ENCODE data around the gene HVCN1.

The HVCN1 gene

GRCh38 chr12:110680032-110680431, 8.9 kb downstream of the HVCN1 start:
- no peak overlapping the region for H3K9ac ChIP-seq (ENCODE audit: low read length)
- no peaks in the 10 kb centered on the region for H3K9me3 ChIP-seq (ENCODE audit: control insufficient read depth, low read depth, low read length)
- no peaks in the 10 kb centered on the region for H3K27me3 ChIP-seq (ENCODE audit: control insufficient read depth, insufficient read depth, low read length)
- no peak overlapping the region for H3K4me3 ChIP-seq (ENCODE audit: low read length)
- H3K27ac ChIP-seq (ENCODE audit: low read length), result no peak overlapping the region
- H3K4me1 ChIP-seq (ENCODE audit: control insufficient read depth, low read depth, low read length), result no peaks in the 10 kb centered on the region
- H3K36me3 ChIP-seq (ENCODE audit: control insufficient read depth, low read depth, low read length), result no peaks in the 10 kb centered on the region

DNA sequence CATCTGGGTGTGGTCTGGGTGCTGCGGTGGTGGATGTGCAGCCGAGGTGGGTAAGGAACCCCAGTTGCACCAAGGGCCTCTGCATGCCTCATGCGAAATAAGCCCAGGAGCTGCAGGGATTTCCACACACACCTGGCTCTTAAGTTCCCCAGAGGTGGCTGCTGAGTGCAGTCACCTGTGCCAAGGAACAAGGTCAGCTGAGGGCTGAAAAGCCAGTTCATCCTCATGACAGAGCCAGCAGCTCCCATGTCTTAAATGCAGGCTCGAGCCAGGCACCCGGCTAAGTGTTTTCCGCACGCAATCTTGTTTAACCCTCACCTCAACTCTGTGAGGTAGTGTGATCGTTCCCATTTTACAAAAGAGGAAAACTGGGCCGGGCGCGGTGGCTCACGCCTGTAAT, 9.7 kb downstream of the HVCN1 start:
- H3K4me3 ChIP-seq (ENCODE audit: low read length), result no peak overlapping the region
- H3K9ac ChIP-seq (ENCODE audit: low read length), result no peak overlapping the region
- no peaks in the 10 kb centered on the region for H3K9me3 ChIP-seq (ENCODE audit: control insufficient read depth, low read depth, low read length)
- H3K4me1 ChIP-seq (ENCODE audit: control insufficient read depth, low read depth, low read length), result no peaks in the 10 kb centered on the region
- H3K27me3 ChIP-seq (ENCODE audit: control insufficient read depth, insufficient read depth, low read length), result no peaks in the 10 kb centered on the region
- H3K27ac ChIP-seq (ENCODE audit: low read length), result no peak overlapping the region
- no peaks in the 10 kb centered on the region for H3K36me3 ChIP-seq (ENCODE audit: control insufficient read depth, low read depth, low read length)

DNA sequence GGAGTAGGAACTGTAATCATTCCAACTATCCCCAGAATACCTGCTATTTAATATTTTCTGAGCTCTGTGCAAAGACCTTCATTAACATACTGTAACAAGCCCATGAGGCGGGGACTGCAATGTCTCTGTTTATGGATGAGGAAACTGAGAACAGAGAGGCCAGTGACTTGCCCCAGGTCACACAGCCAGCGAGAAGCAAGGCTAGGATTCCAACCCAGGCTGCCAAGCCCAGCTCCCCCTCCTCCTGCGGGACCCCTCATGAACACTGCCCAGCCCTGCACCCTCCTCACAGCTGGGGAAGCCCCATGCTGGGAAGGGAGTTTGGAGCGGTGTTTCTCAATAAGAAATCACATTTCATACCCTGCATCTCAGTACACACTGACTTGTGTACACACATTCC, 10.9 kb downstream of the HVCN1 start:
- Histone ChIP-seq H3K27me3 (ENCODE audit: control insufficient read depth, insufficient read depth, low read length) (no peaks in the 10 kb centered on the region), H3K27ac (ENCODE audit: low read length) (no peak overlapping the region), H3K4me1 (ENCODE audit: control insufficient read depth, low read depth, low read length) (no peaks in the 10 kb centered on the region), H3K36me3 (ENCODE audit: control insufficient read depth, low read depth, low read length) (no peaks in the 10 kb centered on the region), H3K9ac (ENCODE audit: low read length) (no peak overlapping the region), H3K4me3 (ENCODE audit: low read length) (no peak overlapping the region), H3K9me3 (ENCODE audit: control insufficient read depth, low read depth, low read length) (no peaks in the 10 kb centered on the region)

- H3K4me1 ChIP-seq (ENCODE audit: control insufficient read depth, low read depth, low read length), result no peaks in the 10 kb centered on the region
Observed at GRCh38 chr12:110677206-110677911, 11.6 kb downstream of the HVCN1 start.

GRCh38 chr12:110676171-110676570, 12.7 kb downstream of the HVCN1 start:
- Histone ChIP-seq H3K36me3 (ENCODE audit: control insufficient read depth, low read depth, low read length) (no peaks in the 10 kb centered on the region), H3K4me3 (ENCODE audit: low read length) (no peak overlapping the region), H3K27me3 (ENCODE audit: control insufficient read depth, insufficient read depth, low read length) (no peaks in the 10 kb centered on the region), H3K27ac (ENCODE audit: low read length) (no peak overlapping the region), H3K9me3 (ENCODE audit: control insufficient read depth, low read depth, low read length) (no peaks in the 10 kb centered on the region), H3K9ac (ENCODE audit: low read length) (no peak overlapping the region), H3K4me1 (ENCODE audit: control insufficient read depth, low read depth, low read length) (no peaks in the 10 kb centered on the region)

More at GRCh38 chr12:110677206-110677911, 11.6 kb downstream of the HVCN1 start:
- no peaks in the 10 kb centered on the region for H3K27me3 ChIP-seq (ENCODE audit: control insufficient read depth, insufficient read depth, low read length)
- no peak overlapping the region for H3K9ac ChIP-seq (ENCODE audit: low read length)
- no peak overlapping the region for H3K4me3 ChIP-seq (ENCODE audit: low read length)
- no peak overlapping the region for H3K27ac ChIP-seq (ENCODE audit: low read length)
- no peaks in the 10 kb centered on the region for H3K9me3 ChIP-seq (ENCODE audit: control insufficient read depth, low read depth, low read length)
- H3K36me3 ChIP-seq (ENCODE audit: control insufficient read depth, low read depth, low read length), result no peaks in the 10 kb centered on the region

DNA sequence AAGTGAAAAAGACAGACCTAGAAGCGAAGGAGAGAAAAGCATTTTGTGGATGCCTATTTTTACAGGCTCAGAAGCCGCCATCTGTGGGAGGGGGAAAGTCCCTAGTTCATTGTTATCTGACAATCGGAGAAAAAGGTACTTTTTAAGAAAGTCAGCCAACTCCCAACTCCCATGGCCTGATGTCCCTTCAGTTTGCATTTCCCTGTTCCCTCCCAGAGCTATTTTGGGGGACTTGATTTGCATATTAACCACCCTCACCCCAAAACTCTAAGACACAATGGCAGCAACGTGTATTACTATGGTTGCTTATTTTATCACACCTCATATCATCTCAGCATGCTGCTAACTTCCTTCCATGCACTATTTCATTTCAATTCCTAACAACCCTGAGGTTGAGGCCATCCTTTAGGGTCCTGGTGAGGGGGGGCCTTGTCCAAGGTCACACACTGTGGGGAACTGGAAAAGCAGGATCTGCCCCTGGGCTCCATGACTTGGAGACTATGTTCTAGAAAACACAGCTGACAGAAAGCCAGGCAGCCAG, 18.7 kb downstream of the HVCN1 start:
- H3K9ac ChIP-seq (ENCODE audit: low read length), result no peak overlapping the region
- no peak overlapping the region for H3K27ac ChIP-seq (ENCODE audit: low read length)
- no peaks in the 10 kb centered on the region for H3K9me3 ChIP-seq (ENCODE audit: control insufficient read depth, low read depth, low read length)
- H3K36me3 ChIP-seq (ENCODE audit: control insufficient read depth, low read depth, low read length), result no peaks in the 10 kb centered on the region
- H3K4me1 ChIP-seq (ENCODE audit: control insufficient read depth, low read depth, low read length), result peaks cover 8% of the 10 kb centered on the region
- no peak overlapping the region for H3K4me3 ChIP-seq (ENCODE audit: low read length)
- H3K27me3 ChIP-seq (ENCODE audit: control insufficient read depth, insufficient read depth, low read length), result no peaks in the 10 kb centered on the region

DNA sequence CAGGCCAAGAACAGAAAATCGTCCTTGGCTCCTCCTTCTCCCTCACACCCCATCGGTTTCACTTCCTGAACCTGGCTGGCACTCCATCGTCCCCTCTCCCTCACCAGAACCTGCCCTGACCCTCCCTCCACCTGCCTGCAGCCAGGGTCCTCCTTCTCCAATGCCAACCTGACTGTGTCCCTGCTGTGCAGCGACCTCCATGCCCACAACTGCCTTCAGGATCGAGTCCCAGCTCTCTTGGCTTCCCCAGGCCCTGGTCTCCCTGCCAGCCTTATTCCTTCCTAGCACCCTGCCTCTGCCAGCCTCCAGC, 19.8 kb downstream of the HVCN1 start:
- peaks cover 8% of the 10 kb centered on the region for H3K4me1 ChIP-seq (ENCODE audit: control insufficient read depth, low read depth, low read length)
- H3K9me3 ChIP-seq (ENCODE audit: control insufficient read depth, low read depth, low read length), result no peaks in the 10 kb centered on the region
- no peak overlapping the region for H3K9ac ChIP-seq (ENCODE audit: low read length)
- H3K27me3 ChIP-seq (ENCODE audit: control insufficient read depth, insufficient read depth, low read length), result no peaks in the 10 kb centered on the region
- no peak overlapping the region for H3K27ac ChIP-seq (ENCODE audit: low read length)
- no peaks in the 10 kb centered on the region for H3K36me3 ChIP-seq (ENCODE audit: control insufficient read depth, low read depth, low read length)
- H3K4me3 ChIP-seq (ENCODE audit: low read length), result no peak overlapping the region

GRCh38 chr12:110668480-110669192, 20.3 kb downstream of the HVCN1 start:
- Histone ChIP-seq H3K27ac (ENCODE audit: low read length) (no peak overlapping the region), H3K4me1 (ENCODE audit: control insufficient read depth, low read depth, low read length) (peaks cover 8% of the 10 kb centered on the region), H3K36me3 (ENCODE audit: control insufficient read depth, low read depth, low read length) (no peaks in the 10 kb centered on the region), H3K27me3 (ENCODE audit: control insufficient read depth, insufficient read depth, low read length) (no peaks in the 10 kb centered on the region), H3K9ac (ENCODE audit: low read length) (no peak overlapping the region), H3K9me3 (ENCODE audit: control insufficient read depth, low read depth, low read length) (no peaks in the 10 kb centered on the region), H3K4me3 (ENCODE audit: low read length) (no peak overlapping the region)

DNA sequence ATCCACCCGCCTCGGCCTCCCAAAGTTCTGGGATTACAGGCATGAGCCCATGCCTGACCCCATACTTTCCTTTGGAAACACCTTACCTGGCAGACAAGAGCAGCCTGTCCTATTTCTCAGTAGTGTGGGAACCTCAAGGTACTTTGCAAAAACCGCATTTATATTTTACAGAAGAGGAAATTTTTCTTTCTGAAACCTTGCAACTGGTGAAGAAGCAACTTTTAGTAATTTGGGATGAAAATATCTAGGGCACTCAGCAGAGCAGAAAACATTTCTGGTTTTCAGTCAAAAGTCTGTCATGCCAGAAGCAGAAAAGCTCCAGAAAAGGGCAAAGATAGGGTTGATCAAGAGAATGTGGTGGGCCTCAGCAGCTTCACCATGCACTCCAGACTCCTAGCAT, 21.2 kb downstream of the HVCN1 start:
- no peak overlapping the region for H3K9ac ChIP-seq (ENCODE audit: low read length)
- no peaks in the 10 kb centered on the region for H3K27me3 ChIP-seq (ENCODE audit: control insufficient read depth, insufficient read depth, low read length)
- H3K4me3 ChIP-seq (ENCODE audit: low read length), result no peak overlapping the region
- H3K4me1 ChIP-seq (ENCODE audit: control insufficient read depth, low read depth, low read length), result peaks cover 8% of the 10 kb centered on the region
- no peaks in the 10 kb centered on the region for H3K9me3 ChIP-seq (ENCODE audit: control insufficient read depth, low read depth, low read length)
- H3K27ac ChIP-seq (ENCODE audit: low read length), result no peak overlapping the region
- no peaks in the 10 kb centered on the region for H3K36me3 ChIP-seq (ENCODE audit: control insufficient read depth, low read depth, low read length)

GRCh38 chr12:110666892-110667291, 22.0 kb downstream of the HVCN1 start:
- Histone ChIP-seq H3K27ac (ENCODE audit: low read length) (no peak overlapping the region), H3K36me3 (ENCODE audit: control insufficient read depth, low read depth, low read length) (no peaks in the 10 kb centered on the region), H3K27me3 (ENCODE audit: control insufficient read depth, insufficient read depth, low read length) (no peaks in the 10 kb centered on the region), H3K4me3 (ENCODE audit: low read length) (no peak overlapping the region), H3K4me1 (ENCODE audit: control insufficient read depth, low read depth, low read length) (peaks cover 8% of the 10 kb centered on the region), H3K9me3 (ENCODE audit: control insufficient read depth, low read depth, low read length) (no peaks in the 10 kb centered on the region), H3K9ac (ENCODE audit: low read length) (no peak overlapping the region)

DNA sequence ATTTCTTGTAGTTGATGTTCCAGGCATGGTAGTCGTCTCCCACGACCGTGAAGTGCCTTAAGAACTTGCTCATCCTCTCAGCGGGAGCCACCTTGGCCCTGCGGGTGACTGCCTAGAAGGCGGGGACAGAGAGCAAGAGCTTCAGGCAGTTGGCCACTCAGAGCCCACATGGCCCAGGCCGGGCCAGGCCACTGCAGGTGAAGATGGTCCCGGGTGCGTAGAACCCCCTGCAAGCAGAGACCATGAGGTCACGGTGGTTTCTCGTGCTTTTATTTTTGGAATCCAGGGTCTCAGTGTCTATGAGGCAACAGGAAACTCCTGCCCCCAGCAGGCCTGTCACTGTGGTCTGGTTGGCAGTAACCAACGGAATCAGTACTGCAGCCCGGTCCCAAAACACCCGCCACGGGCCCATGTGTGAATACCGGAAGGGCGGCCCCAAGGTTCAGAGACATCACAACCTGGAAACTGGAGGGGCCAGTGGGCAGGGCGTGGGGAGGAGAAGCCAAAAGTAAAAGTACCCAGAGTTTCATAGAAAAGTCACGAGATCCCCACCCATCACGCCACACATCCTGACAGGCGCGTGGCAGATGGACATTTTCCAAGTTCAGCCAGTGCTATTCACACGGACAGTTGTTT, 27.5 kb downstream of the HVCN1 start:
- Histone ChIP-seq H3K4me3 (ENCODE audit: low read length) (no peak overlapping the region), H3K4me1 (ENCODE audit: control insufficient read depth, low read depth, low read length) (no peaks in the 10 kb centered on the region), H3K27me3 (ENCODE audit: control insufficient read depth, insufficient read depth, low read length) (no peaks in the 10 kb centered on the region), H3K9me3 (ENCODE audit: control insufficient read depth, low read depth, low read length) (no peaks in the 10 kb centered on the region), H3K27ac (ENCODE audit: low read length) (no peak overlapping the region), H3K9ac (ENCODE audit: low read length) (no peak overlapping the region), H3K36me3 (ENCODE audit: control insufficient read depth, low read depth, low read length) (no peaks in the 10 kb centered on the region)

All from iPS-18a (cell line).